GM23338 (cell line): ENCODE measurements around the gene RNF215. TPM values are rescaled to one million over a fixed set of nuclear protein-coding genes. Genes with fewer than 3 reads are reported as not detected.

Experiments used
- ATAC-seq: fragments of 200-7000 bp; cut with Tn5 transposase; 3 replicates; pipeline ENCODE4 v1.9.1; 2020
- DNase-seq: peaks from one replicate; pipeline ENCODE4 v3.0.0-alpha.2; 2015; ENCODE audit warnings: low spot score
- H2AFZ ChIP-seq: fragments of 200-600 bp; sonication (generic); 2 replicates; pipeline ENCODE4 v1.8.0; 2016; ENCODE audit warnings: antibody characterized with exemption, mild to moderate bottlenecking, moderate library complexity
- H3F3A ChIP-seq: fragments of 200-600 bp; sonication (generic); replicated peaks from 2 replicates; pipeline ENCODE4 v1.8.0; 2017; ENCODE audit warnings: antibody characterized with exemption, mixed run types, low read depth
- H3K27ac ChIP-seq: fragments of 200-600 bp; sonication (generic); 2 replicates; pipeline ENCODE4 v1.6.1; 2016; ENCODE audit warnings: low read depth
- H3K27me3 ChIP-seq: fragments of 200-600 bp; sonication (generic); 2 replicates; pipeline ENCODE4 v1.8.0; 2016; ENCODE audit warnings: mild to moderate bottlenecking, mixed run types, moderate library complexity; ENCODE audit not compliant: insufficient read depth
- H3K36me3 ChIP-seq: fragments of 200-600 bp; sonication (generic); 2 replicates; pipeline ENCODE4 v1.8.0; 2016; ENCODE audit warnings: mild to moderate bottlenecking; ENCODE audit not compliant: insufficient read depth
- H3K4me1 ChIP-seq: fragments of 200-600 bp; sonication (generic); 2 replicates; pipeline ENCODE4 v1.8.0; 2016; ENCODE audit warnings: mild to moderate bottlenecking, moderate library complexity; ENCODE audit not compliant: insufficient read depth
- H3K4me2 ChIP-seq: fragments of 200-600 bp; sonication (generic); 2 replicates; pipeline ENCODE4 v1.7.1; 2017; ENCODE audit warnings: mixed run types
- H3K4me3 ChIP-seq: fragments of 200-600 bp; sonication (generic); 2 replicates; pipeline ENCODE4 v1.6.1; 2016; ENCODE audit warnings: mixed run types
- H3K79me2 ChIP-seq: fragments of 200-600 bp; sonication (generic); replicated peaks from 2 replicates; pipeline ENCODE4 v1.8.0; 2017; ENCODE audit warnings: mild to moderate bottlenecking; ENCODE audit not compliant: insufficient read depth
- H3K9me2 ChIP-seq: fragments of 200-600 bp; sonication (generic); 2 replicates; pipeline ENCODE4 v1.8.0; 2017; ENCODE audit not compliant: insufficient read depth
- H4K20me1 ChIP-seq: fragments of 200-600 bp; sonication (generic); replicated peaks from 2 replicates; pipeline ENCODE4 v1.8.0; 2017; ENCODE audit warnings: mild to moderate bottlenecking; ENCODE audit not compliant: insufficient read depth
- H3K27ac Mint-ChIP-seq: 2 replicates; pipeline ENCODE4 v1.8.0; 2020; ENCODE audit warnings: inconsistent platforms, mild to moderate bottlenecking, moderate library complexity, mixed read lengths
- H3K27me3 Mint-ChIP-seq: 3 replicates; pipeline ENCODE4 v1.8.0; 2022; ENCODE audit warnings: low read depth, mild to moderate bottlenecking, moderate library complexity, mixed read lengths, inconsistent platforms; ENCODE audit not compliant: insufficient read depth, poor library complexity
- H3K36me3 Mint-ChIP-seq: 3 replicates; pipeline ENCODE4 v1.8.0; 2021; ENCODE audit warnings: low read depth, mild to moderate bottlenecking, inconsistent platforms, moderate library complexity, mixed read lengths
- H3K4me1 Mint-ChIP-seq: 3 replicates; pipeline ENCODE4 v1.8.0; 2020; ENCODE audit warnings: mild to moderate bottlenecking, inconsistent platforms, mixed read lengths
- H3K4me3 Mint-ChIP-seq: 3 replicates; pipeline ENCODE4 v1.8.0; 2021; ENCODE audit warnings: moderate library complexity, mild to moderate bottlenecking, inconsistent platforms, mixed read lengths
- H3K9me3 Mint-ChIP-seq: 3 replicates; pipeline ENCODE4 v1.8.0; 2020; ENCODE audit warnings: moderate library complexity, mild to moderate bottlenecking, inconsistent platforms, mixed read lengths
- CREB1 ChIP-seq: fragments of 250-450 bp; sonication (Bioruptor Pico); IDR thresholded peaks from 2 replicates; pipeline ENCODE4 v1.5.0; 2020; ENCODE audit warnings: low read depth, mild to moderate bottlenecking, moderate library complexity
- CTCF ChIP-seq, 2 experiments: fragments of 200-600 bp in 1 of 2; sonication (generic) in 1 of 2; conservative IDR thresholded peaks; 2 replicates each; pipeline versions ENCODE4 v1.5.1 to v1.6.1; 2016 to 2017; ENCODE audit warnings: antibody characterized with exemption in 2 of 2, low read depth in 2 of 2, mild to moderate bottlenecking in 2 of 2, moderate library complexity in 1 of 2
- ETS1 ChIP-seq: IDR thresholded peaks from 2 replicates; pipeline ENCODE4 v1.6.1; 2016; ENCODE audit warnings: antibody characterized with exemption
- EZH2 ChIP-seq: fragments of 200-600 bp; sonication (generic); IDR thresholded peaks from one replicate; pipeline ENCODE4 v1.8.0; 2017; ENCODE audit warnings: antibody characterized with exemption, mild to moderate bottlenecking, low read depth; ENCODE audit not compliant: unreplicated experiment
- EZH2phosphoT487 ChIP-seq: fragments of 200-600 bp; sonication (generic); IDR thresholded peaks from one replicate; pipeline ENCODE4 v1.8.1; 2018; ENCODE audit warnings: antibody characterized with exemption; ENCODE audit not compliant: unreplicated experiment
- JUNB ChIP-seq: IDR thresholded peaks from one replicate; pipeline ENCODE4 v1.6.1; 2016; ENCODE audit warnings: antibody characterized with exemption; ENCODE audit not compliant: unreplicated experiment
- NANOG ChIP-seq: IDR thresholded peaks from 2 replicates; pipeline ENCODE4 v1.6.1; 2016; ENCODE audit warnings: antibody characterized with exemption, borderline replicate concordance
- POLR2AphosphoS5 ChIP-seq: IDR thresholded peaks from 2 replicates; pipeline ENCODE4 v1.6.1; 2016; ENCODE audit warnings: antibody characterized with exemption, low read depth
- REST ChIP-seq: IDR thresholded peaks from one replicate; pipeline ENCODE4 v1.6.1; 2018; ENCODE audit warnings: antibody characterized with exemption; ENCODE audit not compliant: unreplicated experiment
- STAT1 ChIP-seq: IDR thresholded peaks from one replicate; pipeline ENCODE4 v1.6.1; 2016; ENCODE audit warnings: antibody characterized with exemption; ENCODE audit not compliant: unreplicated experiment
- ZNF114 ChIP-seq: fragments of 250-450 bp; sonication (Bioruptor Pico); IDR thresholded peaks from 2 replicates; pipeline ENCODE4 v1.5.0; 2020; ENCODE audit warnings: mild to moderate bottlenecking, moderate library complexity
- ZNF331 ChIP-seq: fragments of 250-450 bp; sonication (Bioruptor Pico); IDR thresholded peaks from 2 replicates; pipeline ENCODE4 v1.5.0; 2020; ENCODE audit warnings: low read depth, mild to moderate bottlenecking, moderate library complexity
- ZNF462 ChIP-seq: fragments of 250-450 bp; sonication (Bioruptor Pico); IDR thresholded peaks from 2 replicates; pipeline ENCODE4 v1.5.0; 2020; ENCODE audit warnings: mild to moderate bottlenecking, moderate library complexity
- polyA plus RNA-seq: library from polyadenylated mRNA; unstranded; fragments of >200 nt; fragmentation: Nextera tagmentation; extraction: Ambion mirVana; gene quantifications from 2 replicates; pipeline ENCODE4 v1.2.1, GENCODE V29; 2016
- total RNA-seq: library from RNA; depleted of rRNA; stranded (reverse); fragments of >200 nt; shearing (Covaris generic); gene quantifications from 2 replicates; pipeline ENCODE4 v1.2.3, GENCODE V29; 2014

RNF215 gene
- total and polyA plus RNA-seq, 2 experiments from 2014 or later: 3.3 to 13.9 TPM

GRCh38 chr22:30371981-30372380, 15.2 kb downstream of the RNF215 start:
- no peaks in the 10 kb centered on the region for H3K36me3 ChIP-seq
- H2AFZ ChIP-seq: no peak overlapping the region
- no peak overlapping the region for H3K27ac ChIP-seq
- no peaks in the 10 kb centered on the region for H3K27me3 ChIP-seq
- TF ChIP-seq ETS1: no peak
- TF ChIP-seq CTCF (conservative IDR thresholded peaks at IDR 0.05; ENCODE audit: low read depth in 2 of 2): no peak
- TF ChIP-seq ZNF114 (CRISPR knock-in tag): no peak
- TF ChIP-seq ZNF331 (CRISPR knock-in tag): no peak
- no peak for TF ChIP-seq POLR2AphosphoS5
- TF ChIP-seq NANOG: no peak
- no peak for TF ChIP-seq ZNF462 (CRISPR knock-in tag)
- no peak for TF ChIP-seq EZH2phosphoT487
- TF ChIP-seq REST: no peak
- no peak for TF ChIP-seq CREB1 (CRISPR knock-in tag)
- no peak for TF ChIP-seq EZH2
- no peak for TF ChIP-seq JUNB
- no peak for TF ChIP-seq STAT1
- Mint-ChIP-seq H3K4me1 (peaks cover 5% of the 10 kb centered on the region), H3K27me3 (peaks cover 15% of the 10 kb centered on the region), H3K9me3 (no peaks in the 10 kb centered on the region; the same call in 2 of the 3 replicates), H3K36me3 (peaks cover 3% of the 10 kb centered on the region), H3K27ac (peak overlapping the region; percentile 51; the same call in 1 of the 2 replicates), H3K4me3 (no peak overlapping the region)
- H3K9me2 ChIP-seq: no peaks in the 10 kb centered on the region
- H3K79me2 ChIP-seq: no peaks in the 10 kb centered on the region
- H3K4me2 ChIP-seq: no peak overlapping the region
- no peaks in the 10 kb centered on the region; the same call in 1 of the 2 replicates for H3F3A ChIP-seq
- H3K4me1 ChIP-seq: no peaks in the 10 kb centered on the region
- ATAC-seq (peak; percentile 47), DNase-seq (peak; percentile 32)
- no peak overlapping the region for H3K4me3 ChIP-seq
- no peaks in the 10 kb centered on the region for H4K20me1 ChIP-seq
